Epithelial cell of prostate (primary cell): ENCODE data around the gene HSPA5.
"Not testable (repeated sequence)": the region's sequence is repeated elsewhere in the genome, so short reads cannot be mapped to it uniquely, and the experiment has no call there.

Source experiments
- DNase-seq: peaks from one replicate; pipeline ENCODE4 v3.0.0-alpha.2; 2011; ENCODE audit warnings: low read depth, low spot score
- H3K27ac ChIP-seq: fragments of 450-650 bp; 2 replicates; pipeline ENCODE4 v1.5.1; 2017; ENCODE audit warnings: mild to moderate bottlenecking

HSPA5 gene

GRCh38 chr9:125246261-125246667 lies 5.1 kb upstream of the HSPA5 start:
- H3K27ac ChIP-seq: no peak overlapping the region
- no peak for DNase-seq

- no peak for DNase-seq
- H3K27ac ChIP-seq: peak overlapping the region; percentile 96
Observed at GRCh38 chr9:125243792-125244260, 2.7 kb upstream of the HSPA5 start.

GRCh38 chr9:125241863-125242739 lies 958 bp upstream of the HSPA5 start:
- peak overlapping the region; percentile 96 for H3K27ac ChIP-seq
- no peak for DNase-seq

- peak overlapping the region; percentile 96 for H3K27ac ChIP-seq
- no peak for DNase-seq
Observed at GRCh38 chr9:125240649-125240999, 519 bp downstream of the HSPA5 start.

- DNase-seq: no peak
- H3K27ac ChIP-seq: peak overlapping the region; percentile 96
Observed at GRCh38 chr9:125239631-125240597, 1.2 kb downstream of the HSPA5 start.

GRCh38 chr9:125238915-125239446 lies 2.2 kb downstream of the HSPA5 start:
- no peak for DNase-seq
- H3K27ac ChIP-seq: peak overlapping the region; percentile 96

- H3K27ac ChIP-seq: peak overlapping the region; percentile 96
- no peak for DNase-seq
Observed at GRCh38 chr9:125238127-125238914, 2.8 kb downstream of the HSPA5 start.

- peak overlapping the region; percentile 96 for H3K27ac ChIP-seq
- not testable (repeated sequence) for DNase-seq
Observed at GRCh38 chr9:125236520-125237159, 4.5 kb downstream of the HSPA5 start.

- DNase-seq: no peak
- peak overlapping the region; percentile 96 for H3K27ac ChIP-seq
Observed at GRCh38 chr9:125235804-125236519, 5.2 kb downstream of the HSPA5 start.

GRCh38 chr9:125234099-125234498 lies 7.0 kb downstream of the HSPA5 start:
- not testable (repeated sequence) for DNase-seq

GRCh38 chr9:125233678-125234077 lies 7.5 kb downstream of the HSPA5 start:
- DNase-seq: peak; percentile 87
- H3K27ac ChIP-seq: peak overlapping the region; percentile 64

More at GRCh38 chr9:125234099-125234498, 7.0 kb downstream of the HSPA5 start:
- peak overlapping the region; percentile 64 for H3K27ac ChIP-seq

GRCh38 chr9:125227761-125228160 lies 13.4 kb downstream of the HSPA5 start:
- no peak overlapping the region for H3K27ac ChIP-seq
- no peak for DNase-seq

- not testable (repeated sequence) for DNase-seq, H3K27ac ChIP-seq
Observed at GRCh38 chr9:125224858-125225257, 16.3 kb downstream of the HSPA5 start.

GRCh38 chr9:125218621-125219020 lies 22.5 kb downstream of the HSPA5 start:
- DNase-seq: no peak
- H3K27ac ChIP-seq: no peak overlapping the region

GRCh38 chr9:125214186-125214585 lies 27.0 kb downstream of the HSPA5 start:
- no peak overlapping the region for H3K27ac ChIP-seq
- DNase-seq: no peak

GRCh38 chr9:125204477-125204876 lies 36.7 kb downstream of the HSPA5 start:
- no peak for DNase-seq
- no peak overlapping the region for H3K27ac ChIP-seq

- no peak overlapping the region for H3K27ac ChIP-seq
- no peak for DNase-seq
Observed at GRCh38 chr9:125202846-125203618, 38.1 kb downstream of the HSPA5 start.
